ENCODE results near the gene CPNE5.

Gene CPNE5

GRCh38 chr6:36746251-36746650, 93.0 kb downstream of the CPNE5 start:
- H3K4me1 ChIP-seq (ENCODE audit: low read length): 0 out of 2 replicates have a peak, but pooled peaks cover 3% of the 10 kb centered on the region
- H3K9me3 ChIP-seq (ENCODE audit: insufficient read depth, low read length): no peaks in the 10 kb centered on the region
- H3K27ac ChIP-seq (ENCODE audit: low read length): no peak overlapping the region
- H3K79me2 ChIP-seq (ENCODE audit: low read length): no peaks in the 10 kb centered on the region
- H3K27me3 ChIP-seq (ENCODE audit: low read depth, low read length): no peaks in the 10 kb centered on the region
- H3K36me3 ChIP-seq (replicated peaks; ENCODE audit: low read depth, low read length): peaks cover 4% of the 10 kb centered on the region
- no peak overlapping the region for H2AFZ ChIP-seq (ENCODE audit: low read depth, low read length)
- no peak overlapping the region for H3K9ac ChIP-seq (ENCODE audit: low read length)
- H3K4me2 ChIP-seq (ENCODE audit: low read length): no peak overlapping the region
- H4K20me1 ChIP-seq (ENCODE audit: insufficient read depth, low read length): no peaks in the 10 kb centered on the region
- TF ChIP-seq EZH2phosphoT487 (IDR thresholded peaks at IDR 0.05; ENCODE audit: low read depth) (no peak), CTCF (IDR thresholded peaks at IDR 0.05; ENCODE audit: low read depth, low read length) (no peak)
- H3K4me3 ChIP-seq (ENCODE audit: low read length): no peak overlapping the region

GRCh38 chr6:36745836-36746235, 93.4 kb downstream of the CPNE5 start:
- Histone ChIP-seq H3K36me3 (replicated peaks; ENCODE audit: low read depth, low read length) (peaks cover 4% of the 10 kb centered on the region), H3K4me3 (ENCODE audit: low read length) (no peak overlapping the region), H3K79me2 (ENCODE audit: low read length) (no peaks in the 10 kb centered on the region), H3K9me3 (ENCODE audit: insufficient read depth, low read length) (no peaks in the 10 kb centered on the region), H3K4me1 (ENCODE audit: low read length) (0 out of 2 replicates have a peak, but pooled peaks cover 3% of the 10 kb centered on the region), H3K27ac (ENCODE audit: low read length) (no peak overlapping the region), H3K27me3 (ENCODE audit: low read depth, low read length) (no peaks in the 10 kb centered on the region), H2AFZ (ENCODE audit: low read depth, low read length) (no peak overlapping the region), H3K4me2 (ENCODE audit: low read length) (no peak overlapping the region), H3K9ac (ENCODE audit: low read length) (no peak overlapping the region), H4K20me1 (ENCODE audit: insufficient read depth, low read length) (no peaks in the 10 kb centered on the region)
- TF ChIP-seq EZH2phosphoT487 (IDR thresholded peaks at IDR 0.05; ENCODE audit: low read depth) (no peak), CTCF (IDR thresholded peaks at IDR 0.05; ENCODE audit: low read depth, low read length) (no peak)

GRCh38 chr6:36745283-36745682, 94.0 kb downstream of the CPNE5 start:
- Histone ChIP-seq H3K36me3 (replicated peaks; ENCODE audit: low read depth, low read length) (peaks cover 4% of the 10 kb centered on the region), H2AFZ (ENCODE audit: low read depth, low read length) (no peak overlapping the region), H3K9me3 (ENCODE audit: insufficient read depth, low read length) (no peaks in the 10 kb centered on the region), H3K4me2 (ENCODE audit: low read length) (no peak overlapping the region), H3K4me1 (ENCODE audit: low read length) (0 out of 2 replicates have a peak, but pooled peaks cover 3% of the 10 kb centered on the region), H4K20me1 (ENCODE audit: insufficient read depth, low read length) (no peaks in the 10 kb centered on the region), H3K9ac (ENCODE audit: low read length) (no peak overlapping the region), H3K79me2 (ENCODE audit: low read length) (no peaks in the 10 kb centered on the region), H3K27ac (ENCODE audit: low read length) (no peak overlapping the region), H3K4me3 (ENCODE audit: low read length) (no peak overlapping the region), H3K27me3 (ENCODE audit: low read depth, low read length) (no peaks in the 10 kb centered on the region)
- no peak for TF ChIP-seq CTCF (IDR thresholded peaks at IDR 0.05; ENCODE audit: low read depth, low read length)
- no peak for TF ChIP-seq EZH2phosphoT487 (IDR thresholded peaks at IDR 0.05; ENCODE audit: low read depth)

- Histone ChIP-seq H3K36me3 (replicated peaks; ENCODE audit: low read depth, low read length) (peaks cover 4% of the 10 kb centered on the region), H3K27me3 (ENCODE audit: low read depth, low read length) (no peaks in the 10 kb centered on the region), H3K4me3 (ENCODE audit: low read length) (no peak overlapping the region), H3K27ac (ENCODE audit: low read length) (no peak overlapping the region), H3K79me2 (ENCODE audit: low read length) (no peaks in the 10 kb centered on the region), H3K4me1 (ENCODE audit: low read length) (0 out of 2 replicates have a peak, but pooled peaks cover 3% of the 10 kb centered on the region), H3K9me3 (ENCODE audit: insufficient read depth, low read length) (no peaks in the 10 kb centered on the region), H4K20me1 (ENCODE audit: insufficient read depth, low read length) (no peaks in the 10 kb centered on the region), H3K4me2 (ENCODE audit: low read length) (no peak overlapping the region), H2AFZ (ENCODE audit: low read depth, low read length) (no peak overlapping the region), H3K9ac (ENCODE audit: low read length) (no peak overlapping the region)
- no peak for TF ChIP-seq EZH2phosphoT487 (IDR thresholded peaks at IDR 0.05; ENCODE audit: low read depth)
These were observed 95.0 kb downstream of the CPNE5 start for GRCh38 chr6:36744304-36744673.

All from OCI-LY3 (cell line).